Kidney epithelial cell (primary cell): ENCODE results near the gene CEP152. TPM values are rescaled to one million over a fixed set of nuclear protein-coding genes. Genes with fewer than 3 reads are reported as not detected.
"Not testable (repeated sequence)": the region's sequence is repeated elsewhere in the genome, so short reads cannot be mapped to it uniquely, and the experiment has no call there.

ENCODE experiments used
- DNase-seq: peaks from one replicate; pipeline ENCODE4 v3.0.0-alpha.2; 2010; ENCODE audit warnings: low read depth
- H3K27me3 ChIP-seq: 2 replicates; pipeline ENCODE4 v1.6.0; 2011; ENCODE audit warnings: low read length; ENCODE audit not compliant: control insufficient read depth, insufficient read depth
- H3K36me3 ChIP-seq: 2 replicates; pipeline ENCODE4 v1.5.1; 2011; ENCODE audit warnings: low read length; ENCODE audit not compliant: control insufficient read depth, insufficient read depth
- H3K4me3 ChIP-seq: 2 replicates; pipeline ENCODE4 v1.5.1; 2011; ENCODE audit warnings: low read depth, mild to moderate bottlenecking, control low read depth, low read length
- CTCF ChIP-seq: IDR thresholded peaks from 2 replicates; pipeline ENCODE4 v1.5.1; 2011; ENCODE audit warnings: mild to moderate bottlenecking, moderate library complexity, low read length, control low read depth, inconsistent platforms; ENCODE audit not compliant: insufficient read depth, poor library complexity, severe bottlenecking
- total RNA-seq: library from RNA; depleted of rRNA; stranded (reverse); fragments of >200 nt; gene quantifications from 2 replicates; pipeline ENCODE4 v1.2.3, GENCODE V29; 2015

Gene CEP152
- 2.5 and 3.2 TPM in 2 replicates for total RNA-seq

GRCh38 chr15:48810414-48811324 is at the start of gene CEP152:
Gene CEP152, minus strand, starts transcription at chr15:48811069. Its CDS starts 5,420 bp downstream, at chr15:48805649.
- Histone ChIP-seq H3K4me3 (peak within 1 kb of the TSS; percentile 90), H3K36me3 (no peaks in the 10 kb centered on the region), H3K27me3 (no peaks in the 10 kb centered on the region)
- TF ChIP-seq CTCF: no peak
- DNase-seq: peak; percentile 100

- Histone ChIP-seq H3K27me3 (no peaks in the 10 kb centered on the region), H3K36me3 (no peaks in the 10 kb centered on the region), H3K4me3 (no peak overlapping the region)
- TF ChIP-seq CTCF: no peak
- DNase-seq: no peak
Measured at GRCh38 chr15:48859426-48859825, 48.6 kb upstream of the CEP152 start.

- no peak overlapping the region for H3K4me3 ChIP-seq
- DNase-seq: no peak
- no peaks in the 10 kb centered on the region for H3K27me3 ChIP-seq
- no peaks in the 10 kb centered on the region for H3K36me3 ChIP-seq
- no peak for TF ChIP-seq CTCF
Measured at GRCh38 chr15:48858401-48858800, 47.5 kb upstream of the CEP152 start.

GRCh38 chr15:48856942-48857341 is 46.1 kb upstream of the CEP152 start:
- TF ChIP-seq CTCF: no peak
- Histone ChIP-seq H3K36me3 (no peaks in the 10 kb centered on the region), H3K4me3 (no peak overlapping the region), H3K27me3 (no peaks in the 10 kb centered on the region)
- no peak for DNase-seq

GRCh38 chr15:48855501-48856440 is 44.9 kb upstream of the CEP152 start:
- H3K4me3 ChIP-seq: no peak overlapping the region
- H3K36me3 ChIP-seq: no peaks in the 10 kb centered on the region
- no peak for DNase-seq
- H3K27me3 ChIP-seq: no peaks in the 10 kb centered on the region
- peak; percentile 63 for TF ChIP-seq CTCF

- not testable (repeated sequence) for H3K36me3 ChIP-seq
Measured at GRCh38 chr15:48854434-48854833, 43.6 kb upstream of the CEP152 start.

More at GRCh38 chr15:48854434-48854833, 43.6 kb upstream of the CEP152 start:
- DNase-seq, H3K27me3 ChIP-seq, H3K4me3 ChIP-seq: not testable (repeated sequence)
